NB4 (cell line): ENCODE measurements around the gene SNRNP70.

ENCODE experiments used
- CTCF ChIP-seq: IDR thresholded peaks from one replicate; pipeline ENCODE4 v1.5.1; 2012; ENCODE audit warnings: low read depth, low read length
- MYC ChIP-seq: IDR thresholded peaks from 2 replicates; pipeline ENCODE4 v1.6.1; 2011; ENCODE audit warnings: low read depth, low read length
- POLR2A ChIP-seq: IDR thresholded peaks from 2 replicates; pipeline ENCODE4 v1.6.1; 2011; ENCODE audit warnings: mild to moderate bottlenecking; ENCODE audit not compliant: insufficient read length; ENCODE audit errors: extremely low read depth

- TF ChIP-seq CTCF: no peak
- no peak for TF ChIP-seq POLR2A
- TF ChIP-seq MYC: no peak
Observed at GRCh38 chr19:49157445-49158224, 72.4 kb downstream of the SNRNP70 start, which contains the start of gene TRPM4.
